Measurements from ENCODE around the gene COL5A1. TPM values are rescaled to one million over a fixed set of nuclear protein-coding genes. Genes with fewer than 3 reads are reported as not detected.
"Not testable (repeated sequence)": the region's sequence is repeated elsewhere in the genome, so short reads cannot be mapped to it uniquely, and the experiment has no call there.

The COL5A1 gene
- total RNA-seq, 5 donors from 2014 or later (not counting 1 experiment from before 2014, with no cell fraction given): 0.18 to 2.3 (median 1.7) TPM

DNA sequence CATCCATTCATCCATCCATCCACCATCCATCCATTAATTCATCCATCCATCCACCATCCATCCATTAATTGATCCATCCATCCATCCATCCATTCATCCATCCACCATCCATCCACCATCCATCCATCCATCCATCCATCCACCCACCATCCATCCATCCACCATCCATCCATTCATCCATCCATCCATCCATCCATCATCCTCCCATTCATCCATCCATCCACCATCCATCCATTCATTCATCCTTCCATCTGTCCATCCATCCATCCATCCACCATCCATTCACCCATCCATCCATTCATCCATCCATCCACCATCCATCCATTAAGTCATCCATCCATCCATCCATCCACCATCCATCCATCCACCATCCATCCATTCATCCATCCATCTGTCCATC is 43.3 kb downstream of the COL5A1 start:
- H3K27me3 ChIP-seq (replicated peaks in 1 of 2; ENCODE audit: control insufficient read depth in 2 of 2, extremely low read depth in 1 of 2, insufficient read depth in 2 of 2, low read length in 1 of 2): peaks cover 0 to 23% of the 10 kb centered on the region in 2 experiments
- ATAC-seq (replicated peaks in 1 of 4); DNase-seq; H3K9me3 ChIP-seq; H3K4me3 ChIP-seq (ENCODE audit: control insufficient read depth in 1 of 2, extremely low read depth in 1 of 2, low read length in 1 of 2); H3K4me1 Mint-ChIP-seq; H3K27ac Mint-ChIP-seq; H3K27ac ChIP-seq (ENCODE audit: low read length); H3K36me3 Mint-ChIP-seq; POLR2A ChIA-PET; H3K9me3 Mint-ChIP-seq; H3K4me3 Mint-ChIP-seq; H3K4me1 ChIP-seq (ENCODE audit: control insufficient read depth in 1 of 2, extremely low read depth in 1 of 2, insufficient read depth in 2 of 2, low read length in 2 of 2); H3K36me3 ChIP-seq (ENCODE audit: control insufficient read depth in 2 of 2, extremely low read depth in 1 of 2, insufficient read depth in 1 of 2, low read length in 1 of 2); CTCF ChIA-PET; H3K27me3 Mint-ChIP-seq: not testable (repeated sequence)

- Mint-ChIP-seq H3K4me3 (no peak overlapping the region), H3K9me3 (no peaks in the 10 kb centered on the region), H3K27ac (no peak overlapping the region), H3K27me3 (no peaks in the 10 kb centered on the region), H3K4me1 (no peaks in the 10 kb centered on the region), H3K36me3 (no peaks in the 10 kb centered on the region)
- H3K27ac ChIP-seq (ENCODE audit: low read length): no peak overlapping the region
- H3K36me3 ChIP-seq (ENCODE audit: control insufficient read depth in 2 of 2, extremely low read depth in 1 of 2, insufficient read depth in 1 of 2, low read length in 1 of 2): no peaks in the 10 kb centered on the region
- POLR2A ChIA-PET: no interaction called here
- H3K4me1 ChIP-seq (ENCODE audit: control insufficient read depth in 1 of 2, extremely low read depth in 1 of 2, insufficient read depth in 2 of 2, low read length in 2 of 2): no peaks in the 10 kb centered on the region
- no peaks in the 10 kb centered on the region for H3K9me3 ChIP-seq
- CTCF ChIA-PET: no interaction called here
- 93% methylated on average over 3 of the region's 3 CpGs for WGBS (ENCODE audit: insufficient coverage)
- DNase-seq: no peak
- no peak overlapping the region for H3K4me3 ChIP-seq (ENCODE audit: control insufficient read depth in 1 of 2, extremely low read depth in 1 of 2, low read length in 1 of 2)
- peaks cover 0 to 20% of the 10 kb centered on the region in 2 experiments for H3K27me3 ChIP-seq (replicated peaks in 1 of 2; ENCODE audit: control insufficient read depth in 2 of 2, extremely low read depth in 1 of 2, insufficient read depth in 2 of 2, low read length in 1 of 2)
- ATAC-seq (replicated peaks in 1 of 4): no peak
Observed at GRCh38 chr9:134685784-134686183, 44.2 kb downstream of the COL5A1 start.

DNA sequence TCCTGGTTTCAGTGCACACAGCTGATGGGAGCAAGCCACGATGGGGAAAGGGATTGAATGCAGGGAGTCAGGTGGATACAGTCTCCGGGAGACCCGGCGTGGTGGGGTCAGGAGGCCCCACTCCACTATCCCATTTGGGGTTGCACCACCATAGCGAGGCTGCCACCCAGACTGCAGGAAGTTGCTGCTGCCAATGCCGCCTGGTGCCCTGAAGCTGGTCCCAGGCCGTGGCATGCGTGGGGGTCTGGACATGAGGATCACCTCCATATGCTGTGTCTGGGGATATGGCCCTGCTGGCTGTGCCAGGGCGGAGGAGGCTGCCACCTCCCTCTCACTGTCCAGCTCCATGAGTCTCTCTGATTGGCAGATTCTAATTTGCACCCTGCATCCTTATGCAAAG is 45.3 kb downstream of the COL5A1 start:
- Histone ChIP-seq H3K27me3 (replicated peaks in 1 of 2; ENCODE audit: control insufficient read depth in 2 of 2, extremely low read depth in 1 of 2, insufficient read depth in 2 of 2, low read length in 1 of 2) (peaks cover 0 to 23% of the 10 kb centered on the region in 2 experiments), H3K4me1 (ENCODE audit: control insufficient read depth in 1 of 2, extremely low read depth in 1 of 2, insufficient read depth in 2 of 2, low read length in 2 of 2) (no peaks in the 10 kb centered on the region), H3K4me3 (ENCODE audit: control insufficient read depth in 1 of 2, extremely low read depth in 1 of 2, low read length in 1 of 2) (no peak overlapping the region), H3K27ac (ENCODE audit: low read length) (no peak overlapping the region), H3K36me3 (ENCODE audit: control insufficient read depth in 2 of 2, extremely low read depth in 1 of 2, insufficient read depth in 1 of 2, low read length in 1 of 2) (no peaks in the 10 kb centered on the region), H3K9me3 (no peaks in the 10 kb centered on the region)
- DNase-seq (no peak), ATAC-seq (replicated peaks in 1 of 4) (no peak)
- ChIA-PET CTCF (no interaction called here), POLR2A (no interaction called here)
- Mint-ChIP-seq H3K36me3 (no peaks in the 10 kb centered on the region), H3K9me3 (no peaks in the 10 kb centered on the region), H3K27me3 (no peaks in the 10 kb centered on the region), H3K4me1 (no peaks in the 10 kb centered on the region), H3K4me3 (no peak overlapping the region), H3K27ac (no peak overlapping the region)
- WGBS (ENCODE audit: insufficient coverage): 58% methylated on average over 6 of the region's 9 CpGs

DNA sequence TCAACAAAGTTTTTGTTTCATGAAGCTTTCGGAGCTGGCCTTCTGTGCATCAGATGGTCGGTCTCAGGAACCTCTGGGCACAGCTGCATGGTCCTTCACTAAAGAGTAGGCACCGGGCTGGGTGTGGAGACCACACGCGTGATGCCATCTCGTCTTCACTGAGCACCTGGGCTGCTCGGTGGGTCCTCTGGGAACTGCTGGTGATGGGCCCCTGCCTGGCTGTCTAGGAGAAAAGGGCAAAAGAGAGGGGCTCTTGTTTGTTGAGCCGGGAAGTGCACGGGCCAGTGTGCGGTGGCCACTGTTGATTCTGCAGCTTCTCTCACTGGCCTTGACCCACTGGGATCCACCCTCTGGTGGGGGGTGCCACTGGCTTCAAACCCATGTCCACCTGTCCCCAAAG is 46.0 kb downstream of the COL5A1 start:
- ChIA-PET CTCF (no interaction called here), POLR2A (no interaction called here)
- H3K36me3 Mint-ChIP-seq: no peaks in the 10 kb centered on the region

GRCh38 chr9:134688231-134688630 is 46.6 kb downstream of the COL5A1 start:
- ChIA-PET POLR2A (no interaction called here), CTCF (interaction anchor here in 1 of 2 donors (0.6 kb wide), 1 partner anchor 722 kb away, joined by 5 read pairs; no protein-coding TSS in a partner anchor)
- Histone ChIP-seq H3K9me3 (no peaks in the 10 kb centered on the region), H3K27me3 (replicated peaks in 1 of 2; ENCODE audit: control insufficient read depth in 2 of 2, extremely low read depth in 1 of 2, insufficient read depth in 2 of 2, low read length in 1 of 2) (peaks cover 0 to 29% of the 10 kb centered on the region in 2 experiments), H3K27ac (ENCODE audit: low read length) (no peak overlapping the region), H3K36me3 (ENCODE audit: control insufficient read depth in 2 of 2, extremely low read depth in 1 of 2, insufficient read depth in 1 of 2, low read length in 1 of 2) (no peaks in the 10 kb centered on the region), H3K4me1 (ENCODE audit: control insufficient read depth in 1 of 2, extremely low read depth in 1 of 2, insufficient read depth in 2 of 2, low read length in 2 of 2) (peaks cover 0 to 5% of the 10 kb centered on the region in 2 experiments), H3K4me3 (ENCODE audit: control insufficient read depth in 1 of 2, extremely low read depth in 1 of 2, low read length in 1 of 2) (no peak overlapping the region)
- no peak for DNase-seq
- Mint-ChIP-seq H3K36me3 (no peaks in the 10 kb centered on the region), H3K4me3 (no peak overlapping the region), H3K27me3 (no peaks in the 10 kb centered on the region), H3K27ac (no peak overlapping the region), H3K9me3 (no peaks in the 10 kb centered on the region), H3K4me1 (peaks cover 5 to 7% (median 7%) of the 10 kb centered on the region in 3 donors)
- 88% methylated on average over 15 of the region's 15 CpGs for WGBS (ENCODE audit: insufficient coverage)
- ATAC-seq (replicated peaks in 1 of 4): no peak

More for the DNA sequence above, 46.0 kb downstream of the COL5A1 start:
- DNase-seq: no peak
- Histone ChIP-seq H3K27ac (ENCODE audit: low read length) (no peak overlapping the region), H3K36me3 (ENCODE audit: control insufficient read depth in 2 of 2, extremely low read depth in 1 of 2, insufficient read depth in 1 of 2, low read length in 1 of 2) (no peaks in the 10 kb centered on the region), H3K4me3 (ENCODE audit: control insufficient read depth in 1 of 2, extremely low read depth in 1 of 2, low read length in 1 of 2) (no peak overlapping the region), H3K27me3 (replicated peaks in 1 of 2; ENCODE audit: control insufficient read depth in 2 of 2, extremely low read depth in 1 of 2, insufficient read depth in 2 of 2, low read length in 1 of 2) (peaks cover 0 to 29% of the 10 kb centered on the region in 2 experiments), H3K4me1 (ENCODE audit: control insufficient read depth in 1 of 2, extremely low read depth in 1 of 2, insufficient read depth in 2 of 2, low read length in 2 of 2) (no peaks in the 10 kb centered on the region), H3K9me3 (no peaks in the 10 kb centered on the region)
- Mint-ChIP-seq H3K9me3 (no peaks in the 10 kb centered on the region), H3K4me1 (peaks cover 0 to 2% (median 1%) of the 10 kb centered on the region in 3 donors), H3K27me3 (no peaks in the 10 kb centered on the region), H3K27ac (no peak overlapping the region), H3K4me3 (no peak overlapping the region)
- no peak for ATAC-seq (replicated peaks in 1 of 4)
- 88% methylated on average over 7 of the region's 10 CpGs for WGBS (ENCODE audit: insufficient coverage)

DNA sequence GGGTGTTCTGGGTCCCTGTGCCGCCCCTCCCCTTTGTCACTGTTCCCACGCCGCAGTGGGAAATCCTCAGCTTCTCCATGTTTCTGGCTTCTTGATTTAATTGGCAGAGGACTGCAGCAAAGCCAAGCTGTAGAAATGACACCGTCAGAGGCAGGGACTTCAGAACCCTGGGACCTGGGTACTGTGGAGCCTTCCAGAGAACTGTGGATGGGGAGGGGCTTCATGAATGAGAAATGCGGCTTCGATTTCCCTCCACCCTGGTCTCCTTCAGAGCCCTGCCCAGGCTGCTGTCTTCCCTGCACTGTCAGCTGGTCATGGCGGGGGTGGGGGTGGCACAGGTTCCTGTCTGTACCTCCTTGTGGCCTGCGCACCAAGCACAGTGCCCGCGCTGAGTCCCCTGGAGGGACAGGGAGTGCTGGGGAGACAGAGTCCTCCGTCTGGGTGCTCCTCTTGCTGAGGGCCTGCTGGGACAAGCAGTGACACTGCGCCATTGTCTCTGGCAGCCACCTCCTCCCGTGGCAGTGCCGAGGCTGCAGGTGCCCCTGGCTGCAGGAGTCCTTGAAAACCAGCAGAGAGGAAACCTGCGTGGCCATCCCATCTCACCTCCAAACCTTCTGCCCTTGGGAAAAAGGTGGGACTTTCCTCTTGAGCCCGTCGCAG is 47.2 kb downstream of the COL5A1 start:
- POLR2A ChIA-PET: no interaction called here
- CTCF ChIA-PET: interaction anchor here in 1 of 2 donors (0.6 kb wide), 1 partner anchor 722 kb away, joined by 5 read pairs; no protein-coding TSS in a partner anchor
- Mint-ChIP-seq H3K36me3 (no peaks in the 10 kb centered on the region), H3K4me3 (no peak overlapping the region), H3K27ac (no peak overlapping the region), H3K9me3 (no peaks in the 10 kb centered on the region), H3K4me1 (peaks cover 9% of the 10 kb centered on the region in 3 donors), H3K27me3 (no peaks in the 10 kb centered on the region)
- peaks cover 0 to 7% of the 10 kb centered on the region in 2 experiments for H3K4me1 ChIP-seq (ENCODE audit: control insufficient read depth in 1 of 2, extremely low read depth in 1 of 2, insufficient read depth in 2 of 2, low read length in 2 of 2)
- H3K27me3 ChIP-seq (replicated peaks in 1 of 2; ENCODE audit: control insufficient read depth in 2 of 2, extremely low read depth in 1 of 2, insufficient read depth in 2 of 2, low read length in 1 of 2): peaks cover 0 to 29% of the 10 kb centered on the region in 2 experiments
- no peaks in the 10 kb centered on the region for H3K36me3 ChIP-seq (ENCODE audit: control insufficient read depth in 2 of 2, extremely low read depth in 1 of 2, insufficient read depth in 1 of 2, low read length in 1 of 2)
- WGBS (ENCODE audit: insufficient coverage): 87% methylated on average over 11 of the region's 17 CpGs
- ATAC-seq (replicated peaks in 1 of 4) (no peak), DNase-seq (peak in 1 of 35 experiments; percentile 0)
- H3K9me3 ChIP-seq: no peaks in the 10 kb centered on the region
- no peak overlapping the region for H3K4me3 ChIP-seq (ENCODE audit: control insufficient read depth in 1 of 2, extremely low read depth in 1 of 2, low read length in 1 of 2)
- no peak overlapping the region for H3K27ac ChIP-seq (ENCODE audit: low read length)

All from T-cell (primary cell).